Stimulated activated CD4-positive, alpha-beta T cell treated with anti-CD3 and anti-CD28 coated beads, TNF-alpha, amount 100 ng/mL, for 4 hours (primary cell): Measurements from ENCODE around the gene COL9A2.

Experiments used
- DNase-seq, 3 experiments: peaks; one replicate each; pipeline ENCODE4 v3.0.0-alpha.2; 2020; ENCODE audit warnings: low read depth in 3 of 3

Gene COL9A2

DNA sequence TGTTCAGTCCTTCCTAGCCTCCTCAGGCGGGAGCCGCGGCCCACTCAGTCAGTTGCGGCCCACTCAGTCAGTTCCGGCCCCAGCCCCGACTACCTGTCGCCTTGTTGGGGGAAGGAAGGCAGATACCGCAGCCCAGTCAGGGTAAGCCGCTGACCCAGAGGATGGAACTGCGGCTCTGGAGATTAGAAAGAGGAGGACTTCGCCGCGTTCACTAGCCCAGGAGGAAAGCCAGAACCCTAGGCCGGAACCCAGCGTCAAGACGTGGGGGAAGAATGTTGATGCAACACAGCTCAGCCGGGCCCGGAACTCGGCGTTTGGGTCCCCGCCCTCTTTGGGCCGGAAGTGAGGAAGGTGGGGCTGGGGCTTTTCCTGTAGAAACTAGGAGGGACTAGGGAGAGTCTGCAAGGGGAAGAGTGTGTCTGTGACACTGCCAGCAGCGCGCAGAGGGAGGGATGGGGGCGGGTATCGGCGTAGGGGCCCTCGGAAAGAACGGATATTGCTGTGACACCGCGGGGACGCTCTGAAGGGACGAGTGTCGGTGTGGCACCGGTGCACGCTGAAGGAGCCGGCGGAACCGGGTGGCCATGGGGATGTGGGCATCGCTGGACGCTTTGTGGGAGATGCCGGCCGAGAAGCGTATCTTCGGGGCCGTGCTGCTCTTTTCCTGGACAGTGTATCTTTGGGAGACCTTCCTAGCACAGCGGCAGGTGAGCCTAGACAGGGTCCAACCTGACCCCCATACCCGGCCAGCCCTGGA is 59.2 kb downstream of the COL9A2 start, which contains the start of gene ZMPSTE24:
Gene ZMPSTE24, plus strand, starts transcription at position 549 of the 757 bp plus-strand sequence. Its CDS starts 36 bp downstream, at position 585.
- peak; percentile 84 to 97 (median 92) for DNase-seq

DNA sequence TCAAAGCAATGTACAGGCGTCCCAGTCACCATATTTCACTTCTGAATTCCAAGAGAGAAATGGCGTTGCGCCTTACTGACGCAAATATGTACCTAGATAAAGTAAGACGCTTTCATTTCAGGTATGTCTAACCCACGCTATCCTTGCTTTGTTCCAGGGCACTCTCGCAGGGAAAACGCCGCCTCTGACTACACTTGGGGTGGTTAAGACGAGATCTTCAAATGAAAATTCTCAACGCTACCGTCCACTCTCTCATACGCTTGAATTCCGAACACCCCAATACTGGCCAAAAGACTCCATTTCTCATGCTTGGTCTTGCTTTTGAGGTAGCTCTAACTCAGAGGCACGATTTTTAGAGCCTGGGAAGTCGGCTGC is 59.8 kb downstream of the COL9A2 start:
- DNase-seq, result no peak

- DNase-seq, result no peak
Observed at GRCh38 chr1:40256401-40257084, 60.5 kb downstream of the COL9A2 start.

DNA sequence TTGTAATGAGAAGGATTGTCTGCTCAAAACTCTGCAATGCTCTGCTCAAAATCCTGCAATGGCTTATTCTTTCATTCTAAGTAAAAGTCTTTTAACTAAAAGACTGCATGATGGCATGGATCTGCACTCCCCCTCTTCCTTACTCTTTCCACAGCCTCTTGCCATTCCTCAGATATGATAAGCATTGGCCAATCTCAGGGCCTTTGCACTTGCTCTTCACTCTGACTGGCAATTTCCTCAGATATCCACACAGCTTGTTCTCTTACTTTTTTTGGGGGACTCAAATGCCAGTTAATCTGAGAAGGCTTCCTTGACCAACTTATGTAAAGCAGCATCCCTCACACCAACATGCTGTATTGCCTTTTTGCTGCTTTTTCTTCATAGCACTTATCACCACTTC is 61.9 kb downstream of the COL9A2 start:
- DNase-seq, result no peak

DNA sequence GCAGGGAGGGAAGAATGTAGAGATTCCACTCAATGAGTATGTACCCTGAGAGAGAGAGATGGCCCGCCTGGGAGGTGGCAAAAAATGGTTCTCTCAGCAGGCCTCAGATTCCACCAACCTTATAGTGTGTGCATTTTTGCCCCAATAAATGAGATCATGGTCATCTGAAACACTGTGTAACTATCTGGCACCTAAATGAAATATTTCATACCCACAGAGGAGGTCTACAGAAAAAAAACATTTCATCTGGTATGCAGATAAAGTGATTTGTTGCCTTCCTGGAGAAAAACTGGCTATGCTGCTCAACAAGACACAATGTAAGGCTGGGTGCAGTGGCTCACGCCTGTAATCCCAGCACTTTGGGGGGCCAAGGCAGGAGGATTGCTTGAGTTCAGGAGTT is 64.5 kb downstream of the COL9A2 start:
- no peak for DNase-seq

- no peak for DNase-seq
Observed at GRCh38 chr1:40251456-40251855, 65.6 kb downstream of the COL9A2 start.
